ENCODE results near the gene IQCH. TPM values are rescaled to one million over a fixed set of nuclear protein-coding genes. Genes with fewer than 3 reads are reported as not detected.

Gene IQCH
- total and polyA plus RNA-seq, 7 donors: 0.36 to 3.8 (median 1.4) TPM

- Histone ChIP-seq H3K27me3 (no peaks in the 10 kb centered on the region), H3K9me3 (no peaks in the 10 kb centered on the region), H3K27ac (no peak overlapping the region), H3K4me1 (no peaks in the 10 kb centered on the region), H3K4me3 (no peak overlapping the region), H3K36me3 (peaks cover 0 to 4% (median 0%) of the 10 kb centered on the region in 4 donors)
- DNase-seq: no peak
- 90 to 91% methylated on average over 7 of the region's 7 CpGs for WGBS, 2 donors
- TF ChIP-seq EP300 (IDR thresholded peaks at IDR 0.05): no peak
- no peak for TF ChIP-seq POLR2AphosphoS5 (IDR thresholded peaks at IDR 0.05)
- intact Hi-C loops (cut with DNase I): no loop called here
Measured at GRCh38 chr15:67415181-67415580, 160.6 kb downstream of the IQCH start.

- Histone ChIP-seq H3K9me3 (no peaks in the 10 kb centered on the region), H3K4me3 (no peak overlapping the region), H3K4me1 (no peaks in the 10 kb centered on the region), H3K27me3 (no peaks in the 10 kb centered on the region), H3K27ac (no peak overlapping the region), H3K36me3 (peaks cover 0 to 13% (median 0%) of the 10 kb centered on the region in 4 donors)
- 75 to 82% methylated on average over 6 of the region's 6 CpGs for WGBS, 2 donors
- intact Hi-C loops (cut with DNase I): no loop called here
- TF ChIP-seq CTCF (IDR thresholded peaks at IDR 0.05): no peak
- DNase-seq: no peak
Measured at GRCh38 chr15:67416891-67417290, 162.3 kb downstream of the IQCH start.

- H3K36me3 ChIP-seq: peaks cover 0 to 13% (median 0%) of the 10 kb centered on the region in 4 donors
- WGBS, 2 donors: 84 to 89% methylated on average over 3 of the region's 3 CpGs
- no peak for TF ChIP-seq CTCF (IDR thresholded peaks at IDR 0.05)
- no peak for TF ChIP-seq POLR2A (IDR thresholded peaks at IDR 0.05)
- no peak for TF ChIP-seq POLR2AphosphoS5 (IDR thresholded peaks at IDR 0.05)
- intact Hi-C loops (cut with DNase I): no loop called here
- no peak for DNase-seq
- H3K27me3 ChIP-seq: no peaks in the 10 kb centered on the region
- H3K4me3 ChIP-seq: no peak overlapping the region
- no peaks in the 10 kb centered on the region for H3K4me1 ChIP-seq
- no peak overlapping the region for H3K27ac ChIP-seq
- no peaks in the 10 kb centered on the region for H3K9me3 ChIP-seq
Measured at GRCh38 chr15:67419705-67420104, 165.1 kb downstream of the IQCH start.

GRCh38 chr15:67420137-67420536 is 165.6 kb downstream of the IQCH start:
- 73 to 80% methylated on average over 2 of the region's 2 CpGs for WGBS, 2 donors
- Histone ChIP-seq H3K36me3 (peaks cover 0 to 13% (median 0%) of the 10 kb centered on the region in 4 donors), H3K9me3 (no peaks in the 10 kb centered on the region), H3K27me3 (no peaks in the 10 kb centered on the region), H3K4me3 (no peak overlapping the region), H3K27ac (no peak overlapping the region), H3K4me1 (no peaks in the 10 kb centered on the region)
- no peak for DNase-seq
- intact Hi-C loops (cut with DNase I): no loop called here
- no peak for TF ChIP-seq CTCF (IDR thresholded peaks at IDR 0.05)

- 93 to 94% methylated on average over 6 of the region's 6 CpGs for WGBS, 2 donors
- DNase-seq: no peak
- Histone ChIP-seq H3K4me3 (no peak overlapping the region), H3K36me3 (peaks cover 0 to 13% (median 0%) of the 10 kb centered on the region in 4 donors), H3K9me3 (no peaks in the 10 kb centered on the region), H3K27ac (no peak overlapping the region), H3K4me1 (no peaks in the 10 kb centered on the region), H3K27me3 (no peaks in the 10 kb centered on the region)
- no peak for TF ChIP-seq EP300 (IDR thresholded peaks at IDR 0.05)
- no peak for TF ChIP-seq POLR2A (IDR thresholded peaks at IDR 0.05)
- no peak for TF ChIP-seq CTCF (IDR thresholded peaks at IDR 0.05)
- TF ChIP-seq POLR2AphosphoS5 (IDR thresholded peaks at IDR 0.05): no peak
- intact Hi-C loops (cut with DNase I): no loop called here
Measured at GRCh38 chr15:67421105-67421504, 166.5 kb downstream of the IQCH start.

Data from sigmoid colon (tissue), 7 donors.